ENCODE measurements around the gene GOLGA8A.
"Not testable (repeated sequence)": the region's sequence is repeated elsewhere in the genome, so short reads cannot be mapped to it uniquely, and the experiment has no call there.

GRCh38 chr15:34403160-34403598 lies 34.4 kb downstream of the GOLGA8A start:
- TF ChIP-seq ZC3H10 (CRISPR knock-in tag; IDR thresholded peaks at IDR 0.05); RARB (CRISPR knock-in tag; IDR thresholded peaks at IDR 0.05); POU6F1 (CRISPR knock-in tag; IDR thresholded peaks at IDR 0.05; ENCODE audit: borderline replicate concordance, low read depth); TCF4 (CRISPR knock-in tag; IDR thresholded peaks at IDR 0.05; ENCODE audit: borderline replicate concordance); PATZ1 (CRISPR knock-in tag; IDR thresholded peaks at IDR 0.05; ENCODE audit: borderline replicate concordance); BACH2 (CRISPR knock-in tag; IDR thresholded peaks at IDR 0.05; ENCODE audit: borderline replicate concordance); GLIS3 (CRISPR knock-in tag; IDR thresholded peaks at IDR 0.05): not testable (repeated sequence)

Measured in SK-N-SH treated with all-trans-retinoic acid at 6 μM for 48 hours (cell line).